Ecto neural progenitor cell (in vitro differentiated cells): ENCODE data around the gene C5.

Experiments
- DNase-seq: peaks from one replicate; pipeline ENCODE4 v3.0.0-alpha.2; 2018; ENCODE audit warnings: low spot score

C5 gene

GRCh38 chr9:120941046-120941770 is 108.9 kb downstream of the C5 start:
- DNase-seq = no peak

GRCh38 chr9:120940573-120940972 is 109.5 kb downstream of the C5 start:
- DNase-seq = no peak

GRCh38 chr9:120938851-120939250 is 111.2 kb downstream of the C5 start:
- no peak for DNase-seq

GRCh38 chr9:120937596-120937995 is 112.5 kb downstream of the C5 start:
- no peak for DNase-seq

GRCh38 chr9:120937127-120937526 is 112.9 kb downstream of the C5 start:
- DNase-seq = peak; percentile 1

- no peak for DNase-seq
Observed at GRCh38 chr9:120936764-120937122, 113.3 kb downstream of the C5 start.

- DNase-seq = peak; percentile 89
Observed at GRCh38 chr9:120936011-120936763, 113.9 kb downstream of the C5 start.

GRCh38 chr9:120935383-120935857 is 114.7 kb downstream of the C5 start:
- peak; percentile 29 for DNase-seq

GRCh38 chr9:120934281-120934680 is 115.8 kb downstream of the C5 start:
- peak; percentile 16 for DNase-seq

GRCh38 chr9:120933310-120934055 is 116.6 kb downstream of the C5 start:
- peak; percentile 23 for DNase-seq

- no peak for DNase-seq
Observed at GRCh38 chr9:120932086-120932823, 117.8 kb downstream of the C5 start.

GRCh38 chr9:120931231-120932085 is 118.6 kb downstream of the C5 start:
- DNase-seq = no peak

GRCh38 chr9:120929229-120929791 is 120.8 kb downstream of the C5 start:
- DNase-seq = no peak

- peak; percentile 84 for DNase-seq
Observed at GRCh38 chr9:120928483-120929228, 121.4 kb downstream of the C5 start.

- DNase-seq = no peak
Observed at GRCh38 chr9:120928015-120928482, 122.0 kb downstream of the C5 start.

GRCh38 chr9:120927269-120928014 is 122.6 kb downstream of the C5 start:
- DNase-seq = no peak

GRCh38 chr9:120926397-120926928 is 123.6 kb downstream of the C5 start, which contains the start of gene TRAF1:
Gene TRAF1 (minus strand): TSS chr9:120926796. CDS start chr9:120926075, 721 bp downstream.
- no peak for DNase-seq

- DNase-seq = no peak
Observed at GRCh38 chr9:120925535-120926396, 124.3 kb downstream of the C5 start.
